Activated CD8-positive, alpha-beta memory T cell treated with anti-CD3 and anti-CD28 coated beads, Interleukin-2, amount 10 ng/mL, durations not matched to agents 7 days and 5 days (primary cell): Measurements from ENCODE around the gene ADAMTS9. TPM values are rescaled to one million over a fixed set of nuclear protein-coding genes. Genes with fewer than 3 reads are reported as not detected.

Experiments
- ATAC-seq: fragments of 150-1000 bp; cut with Tn5 transposase; one replicate; pipeline ENCODE4 v1.10.0; 2021; ENCODE audit warnings: moderate library complexity
- CTCF ChIA-PET: fragments of 350-600 bp; sonication (Branson Sonifier 250); formaldehyde crosslinking; loops from one replicate; lab custom pipeline; 2021; ENCODE audit warnings: antibody characterized with exemption; lab: Charles Lee
- DNase-seq: peaks from one replicate; pipeline ENCODE4 v3.0.0-alpha.2; 2020
- H3K27ac Mint-ChIP-seq: one replicate; pipeline ENCODE4 v1.8.0; 2021; ENCODE audit warnings: mild to moderate bottlenecking, mixed read lengths
- H3K27me3 Mint-ChIP-seq: one replicate; pipeline ENCODE4 v1.8.0; 2021; ENCODE audit warnings: mixed read lengths
- H3K36me3 Mint-ChIP-seq: one replicate; pipeline ENCODE4 v1.8.0; 2021; ENCODE audit warnings: mild to moderate bottlenecking, mixed read lengths
- H3K4me1 Mint-ChIP-seq: one replicate; pipeline ENCODE4 v1.8.0; 2021; ENCODE audit warnings: mixed read lengths
- H3K4me3 Mint-ChIP-seq: one replicate; pipeline ENCODE4 v1.8.0; 2021; ENCODE audit warnings: mild to moderate bottlenecking, moderate library complexity, mixed read lengths
- H3K9me3 Mint-ChIP-seq: one replicate; pipeline ENCODE4 v1.8.0; 2022; ENCODE audit warnings: low read depth, mixed read lengths
- total RNA-seq, 2 experiments: library from RNA; stranded (reverse); gene quantifications; one replicate each; pipeline ENCODE4 v1.2.3, GENCODE V29; 2021

Gene ADAMTS9
- total RNA-seq, 2 experiments from 2014 or later, result not detected

DNA sequence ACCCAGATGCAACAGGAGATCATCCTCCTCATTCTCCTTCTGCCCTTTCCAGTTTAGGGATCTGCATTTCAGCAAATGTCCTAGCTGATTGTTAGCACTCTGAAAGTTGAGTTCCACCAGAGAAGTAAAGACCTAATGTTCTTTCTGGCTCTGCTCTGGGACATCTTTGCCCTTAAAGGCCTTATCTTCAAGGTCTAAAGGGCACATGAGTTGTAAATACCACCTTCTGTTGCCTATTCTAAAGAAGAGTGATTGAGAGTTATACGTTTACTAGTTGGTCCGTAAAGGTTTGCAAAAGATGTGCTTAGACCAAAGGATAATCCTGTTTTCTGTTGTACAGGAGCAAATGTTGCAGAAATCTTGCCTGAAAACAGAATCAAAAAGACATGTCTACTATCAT lies 151.6 kb downstream of the ADAMTS9 start:
- no peak for ATAC-seq
- H3K4me1 Mint-ChIP-seq, result no peaks in the 10 kb centered on the region
- H3K36me3 Mint-ChIP-seq, result no peaks in the 10 kb centered on the region
- no peak overlapping the region for H3K4me3 Mint-ChIP-seq
- DNase-seq, result no peak
- no peak overlapping the region for H3K27ac Mint-ChIP-seq
- no peaks in the 10 kb centered on the region for H3K27me3 Mint-ChIP-seq
- H3K9me3 Mint-ChIP-seq, result no peaks in the 10 kb centered on the region
- CTCF ChIA-PET, result no interaction called here

DNA sequence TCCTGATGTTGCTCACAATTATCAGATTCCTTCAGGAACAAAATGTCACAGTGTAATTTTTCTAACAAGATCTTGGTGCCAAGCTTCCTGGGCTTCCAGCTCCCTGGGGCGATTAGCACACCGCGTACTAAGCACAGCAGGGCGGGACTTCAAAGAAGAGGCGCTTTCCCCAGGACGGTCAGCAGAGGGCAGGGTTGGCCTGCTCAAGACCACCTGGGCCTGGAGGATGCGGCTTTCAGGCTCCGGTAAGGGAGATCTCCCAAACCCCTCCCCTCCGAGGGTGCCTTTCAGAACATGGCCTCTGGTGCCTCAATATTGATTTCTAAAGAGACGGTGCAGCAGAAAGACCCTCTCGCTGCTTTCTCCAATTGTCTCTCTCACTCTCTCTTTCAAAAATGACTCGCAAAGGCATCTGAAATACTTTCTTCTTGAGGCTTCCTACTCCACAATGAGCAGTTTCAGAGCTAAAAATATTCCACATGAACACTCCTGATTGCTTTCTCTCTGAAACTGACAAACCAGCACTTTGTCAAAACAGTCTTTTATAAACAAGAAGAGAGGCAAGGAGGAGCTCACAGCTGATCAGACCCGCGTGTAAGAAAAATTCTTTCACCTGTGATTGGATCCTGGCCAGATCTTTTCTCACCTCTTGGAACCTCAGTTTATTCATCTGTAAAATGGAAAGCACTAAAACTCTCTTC lies 154.0 kb downstream of the ADAMTS9 start:
- DNase-seq, result peak; percentile 62
- Mint-ChIP-seq H3K4me1 (no peaks in the 10 kb centered on the region), H3K9me3 (no peaks in the 10 kb centered on the region), H3K27ac (no peak overlapping the region), H3K27me3 (no peaks in the 10 kb centered on the region), H3K4me3 (no peak overlapping the region), H3K36me3 (no peaks in the 10 kb centered on the region)
- CTCF ChIA-PET, result interaction anchor here (1.0 to 1.6 kb wide), 3 partner anchors 10 to 1197 kb away, joined by 3 to 4 read pairs (median 4); no protein-coding TSS in a partner anchor
- peak; percentile 71 for ATAC-seq

DNA sequence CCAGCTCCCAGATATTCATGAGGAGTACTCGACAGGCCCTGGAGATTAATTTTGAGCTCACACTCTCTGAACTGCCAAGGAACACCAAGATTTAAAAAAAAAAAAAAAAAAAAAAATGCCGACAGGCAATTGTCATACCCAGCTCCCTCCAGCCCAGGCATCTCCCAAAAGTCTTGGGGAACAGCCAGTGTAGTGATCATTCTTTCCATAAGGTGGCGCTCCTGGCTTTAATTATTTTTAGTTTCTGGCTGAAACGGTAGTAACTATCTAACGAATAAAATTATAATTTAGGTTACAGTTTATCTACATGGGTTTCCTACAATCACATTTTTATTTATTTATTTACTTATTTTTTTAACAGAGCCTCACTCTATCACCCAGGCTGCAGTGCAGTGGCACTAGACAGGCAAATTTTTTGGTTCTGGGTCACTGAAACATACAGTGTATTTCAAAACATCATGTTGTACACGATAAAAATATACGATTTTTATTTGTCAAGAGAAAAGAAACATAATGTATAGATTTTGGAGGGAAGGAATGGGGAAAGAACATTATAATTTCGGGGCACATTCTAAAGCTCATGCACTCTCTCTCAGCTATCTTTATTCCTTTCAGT lies 157.3 kb downstream of the ADAMTS9 start:
- DNase-seq, result no peak
- ATAC-seq, result no peak
- no peaks in the 10 kb centered on the region for H3K4me1 Mint-ChIP-seq
- no peaks in the 10 kb centered on the region for H3K27me3 Mint-ChIP-seq
- H3K9me3 Mint-ChIP-seq, result no peaks in the 10 kb centered on the region
- H3K4me3 Mint-ChIP-seq, result no peak overlapping the region
- CTCF ChIA-PET, result interaction anchor here (0.5 to 1.6 kb wide), 3 partner anchors 9 to 362 kb away, joined by 3 to 4 read pairs (median 3); no protein-coding TSS in a partner anchor
- H3K27ac Mint-ChIP-seq, result no peak overlapping the region
- H3K36me3 Mint-ChIP-seq, result no peaks in the 10 kb centered on the region

DNA sequence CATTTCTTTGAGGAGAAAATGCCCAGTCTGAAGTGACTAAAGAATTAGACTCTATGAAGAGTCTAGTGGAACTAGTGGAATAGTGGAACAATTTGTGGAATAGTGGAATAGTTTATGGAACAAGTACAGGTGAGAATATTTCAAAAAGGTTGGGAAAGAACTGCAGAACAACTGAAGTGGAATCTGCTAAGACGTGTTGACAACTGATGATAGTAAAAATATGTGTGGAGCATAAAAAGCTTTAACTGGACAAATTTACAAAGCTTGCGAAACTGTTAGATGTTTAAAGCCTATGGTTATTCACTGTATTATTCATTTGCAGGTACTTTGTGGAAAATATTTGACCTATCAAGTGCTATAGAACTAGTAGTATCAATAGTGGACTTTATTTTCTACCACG lies 164.5 kb downstream of the ADAMTS9 start:
- CTCF ChIA-PET, result interaction anchor here (0.9 kb wide), 1 partner anchor 10 kb away, joined by 3 read pairs; no protein-coding TSS in a partner anchor
- Mint-ChIP-seq H3K9me3 (peaks cover 2% of the 10 kb centered on the region), H3K27ac (no peak overlapping the region), H3K27me3 (no peaks in the 10 kb centered on the region), H3K36me3 (no peaks in the 10 kb centered on the region), H3K4me3 (no peak overlapping the region), H3K4me1 (no peaks in the 10 kb centered on the region)
- DNase-seq (no peak), ATAC-seq (no peak)

DNA sequence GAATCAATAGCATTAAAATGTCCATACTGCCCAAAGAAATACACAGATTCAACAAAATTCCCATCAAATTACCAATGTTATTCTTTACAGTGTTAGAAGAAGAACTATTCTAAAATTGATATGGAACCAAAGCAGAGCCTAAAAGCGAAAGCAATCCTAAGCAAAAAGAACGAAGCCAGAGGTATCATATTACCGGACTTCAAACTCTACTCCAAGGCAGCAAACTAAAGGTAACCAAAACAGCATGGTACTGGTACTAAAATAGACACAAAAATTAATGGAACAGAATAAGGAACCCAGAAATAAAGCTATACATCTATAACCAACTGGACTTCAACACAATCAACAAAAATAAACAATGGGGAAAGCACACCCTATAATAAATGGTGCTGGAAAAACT lies 167.5 kb downstream of the ADAMTS9 start:
- Mint-ChIP-seq H3K36me3 (no peaks in the 10 kb centered on the region), H3K9me3 (peaks cover 2% of the 10 kb centered on the region), H3K27me3 (no peaks in the 10 kb centered on the region), H3K27ac (no peak overlapping the region), H3K4me3 (no peak overlapping the region), H3K4me1 (no peaks in the 10 kb centered on the region)
- no peak for DNase-seq
- CTCF ChIA-PET, result no interaction called here
- no peak for ATAC-seq

DNA sequence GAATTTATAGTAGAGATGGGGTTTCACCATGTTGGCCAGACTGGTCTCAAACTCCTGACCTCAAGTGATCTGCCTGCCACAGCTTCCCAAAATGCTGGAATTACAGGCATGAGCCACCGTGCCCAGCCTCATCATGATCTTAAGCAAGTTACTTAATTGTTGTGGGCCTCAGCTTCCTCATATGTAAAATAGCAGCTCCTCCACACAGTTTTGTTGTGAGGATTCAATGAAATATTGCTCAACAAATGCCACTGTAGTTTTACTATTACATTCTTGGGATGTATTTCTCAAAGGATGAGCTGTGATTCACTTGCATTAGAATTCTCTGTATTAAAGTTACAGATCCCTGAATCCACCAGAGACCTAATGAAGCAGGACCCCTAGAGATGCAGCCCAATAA lies 168.8 kb downstream of the ADAMTS9 start:
- H3K27me3 Mint-ChIP-seq, result no peaks in the 10 kb centered on the region
- H3K4me1 Mint-ChIP-seq, result no peaks in the 10 kb centered on the region
- no peak overlapping the region for H3K27ac Mint-ChIP-seq
- CTCF ChIA-PET, result no interaction called here
- H3K36me3 Mint-ChIP-seq, result no peaks in the 10 kb centered on the region
- H3K9me3 Mint-ChIP-seq, result peaks cover 2% of the 10 kb centered on the region
- DNase-seq, result no peak
- no peak overlapping the region for H3K4me3 Mint-ChIP-seq
- no peak for ATAC-seq

DNA sequence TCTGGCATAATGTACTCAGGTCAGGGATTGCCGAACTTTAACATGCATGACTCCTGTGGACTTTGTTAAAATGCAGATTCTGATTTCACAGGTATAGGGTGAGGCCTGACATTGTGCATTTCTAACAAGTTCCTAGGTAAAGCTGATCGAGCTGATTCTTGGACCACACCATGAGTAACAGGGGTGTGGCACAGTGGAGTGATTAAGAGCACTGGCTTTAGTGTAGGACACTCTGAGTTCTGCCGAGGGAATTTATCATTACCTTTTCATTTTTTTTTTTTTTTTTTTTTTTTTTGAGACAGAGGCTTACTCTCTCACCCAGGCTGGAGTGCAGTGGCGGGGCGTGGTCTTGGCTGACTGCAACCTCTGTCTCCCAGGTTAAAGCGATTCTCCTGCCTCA lies 169.3 kb downstream of the ADAMTS9 start:
- H3K4me3 Mint-ChIP-seq, result no peak overlapping the region
- ATAC-seq, result no peak
- H3K27me3 Mint-ChIP-seq, result no peaks in the 10 kb centered on the region
- no peak overlapping the region for H3K27ac Mint-ChIP-seq
- DNase-seq, result no peak
- CTCF ChIA-PET, result no interaction called here
- no peaks in the 10 kb centered on the region for H3K36me3 Mint-ChIP-seq
- H3K4me1 Mint-ChIP-seq, result no peaks in the 10 kb centered on the region
- peaks cover 2% of the 10 kb centered on the region for H3K9me3 Mint-ChIP-seq

DNA sequence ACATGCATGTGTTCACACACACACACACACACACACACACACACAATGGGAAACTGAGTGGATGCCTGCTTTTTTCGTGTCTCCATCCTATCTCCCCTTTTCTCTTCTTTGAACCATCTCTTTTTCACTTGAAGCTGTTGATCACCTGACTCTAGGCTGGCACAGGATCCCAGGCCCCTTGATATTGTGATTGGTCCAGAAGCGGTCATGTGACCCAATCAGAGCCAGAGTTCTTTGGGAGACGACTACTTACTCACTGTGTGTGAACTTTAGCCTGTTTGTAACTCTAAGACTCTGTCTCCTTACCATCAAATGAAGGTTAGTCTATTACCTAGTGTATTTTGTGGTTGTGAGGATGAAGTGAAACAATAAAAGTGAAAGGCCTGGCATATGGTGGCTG lies 172.9 kb downstream of the ADAMTS9 start:
- Mint-ChIP-seq H3K36me3 (no peaks in the 10 kb centered on the region), H3K27ac (no peak overlapping the region), H3K27me3 (no peaks in the 10 kb centered on the region), H3K4me3 (no peak overlapping the region), H3K9me3 (no peaks in the 10 kb centered on the region), H3K4me1 (no peaks in the 10 kb centered on the region)
- ATAC-seq (no peak), DNase-seq (no peak)
- CTCF ChIA-PET, result no interaction called here

DNA sequence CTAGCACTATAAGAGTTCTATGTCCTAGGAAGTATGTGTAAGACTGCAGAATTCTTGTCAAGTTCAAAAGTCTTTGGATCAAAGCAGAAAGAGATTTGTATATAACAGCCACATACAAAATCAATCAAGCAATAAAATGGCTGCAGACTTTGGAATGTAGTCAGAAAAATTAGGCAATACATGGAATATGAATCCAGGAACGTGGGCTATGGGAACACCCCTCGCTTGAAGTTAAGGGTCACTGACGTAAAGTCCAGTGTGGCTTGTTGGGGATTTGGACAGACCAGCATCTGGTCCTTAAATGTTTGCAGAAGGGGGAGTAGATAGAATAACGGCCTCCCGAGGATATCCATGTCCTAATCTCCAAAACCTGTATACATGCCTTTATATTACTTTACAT lies 178.6 kb downstream of the ADAMTS9 start:
- Mint-ChIP-seq H3K27me3 (no peaks in the 10 kb centered on the region), H3K27ac (no peak overlapping the region), H3K4me1 (peaks cover 12% of the 10 kb centered on the region), H3K36me3 (no peaks in the 10 kb centered on the region), H3K9me3 (no peaks in the 10 kb centered on the region), H3K4me3 (no peak overlapping the region)
- CTCF ChIA-PET, result no interaction called here
- ATAC-seq (no peak), DNase-seq (no peak)

DNA sequence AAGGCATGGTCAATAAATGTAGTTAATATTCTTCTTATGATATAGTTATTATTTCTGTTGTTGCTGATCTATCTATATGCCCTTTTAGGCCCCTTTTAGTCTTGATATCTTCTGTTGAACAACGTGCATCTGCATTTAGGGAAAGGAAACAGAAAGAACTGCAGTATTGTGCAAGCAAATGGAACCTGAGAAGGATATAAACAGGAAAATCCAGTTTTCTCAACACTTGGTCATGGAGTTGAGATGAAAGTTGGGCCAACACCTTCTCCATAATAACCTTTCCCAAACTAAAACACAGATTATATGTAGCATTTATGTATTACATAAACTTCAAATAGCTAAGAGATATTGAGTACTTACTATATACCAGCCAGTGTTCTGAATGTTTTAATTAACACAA lies 179.7 kb downstream of the ADAMTS9 start:
- no peaks in the 10 kb centered on the region for H3K27me3 Mint-ChIP-seq
- no peak overlapping the region for H3K4me3 Mint-ChIP-seq
- no peak overlapping the region for H3K27ac Mint-ChIP-seq
- DNase-seq, result no peak
- no peaks in the 10 kb centered on the region for H3K36me3 Mint-ChIP-seq
- CTCF ChIA-PET, result no interaction called here
- H3K9me3 Mint-ChIP-seq, result no peaks in the 10 kb centered on the region
- ATAC-seq, result no peak
- peaks cover 12% of the 10 kb centered on the region for H3K4me1 Mint-ChIP-seq

DNA sequence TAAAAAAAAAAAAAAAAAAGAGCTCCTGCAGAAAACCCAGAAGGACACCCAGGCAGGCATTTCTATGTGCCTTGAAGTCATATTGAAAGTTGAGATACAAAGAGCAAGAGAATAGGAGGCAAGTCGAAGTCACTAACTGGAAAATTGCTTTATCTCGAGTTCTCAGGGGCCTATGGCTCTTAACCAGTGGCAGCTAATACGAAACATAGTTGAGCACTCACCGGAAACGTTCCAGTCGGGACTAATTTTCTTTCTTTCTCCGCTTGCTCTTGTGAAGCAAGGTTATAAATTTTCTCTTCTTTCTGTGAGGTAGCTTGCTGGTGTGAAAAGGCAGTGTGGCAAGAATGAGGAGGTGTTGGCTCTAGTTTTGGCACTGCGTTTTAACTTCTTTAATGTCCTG lies 181.5 kb downstream of the ADAMTS9 start:
- Mint-ChIP-seq H3K27ac (no peak overlapping the region), H3K36me3 (no peaks in the 10 kb centered on the region), H3K4me1 (peaks cover 12% of the 10 kb centered on the region), H3K4me3 (no peak overlapping the region), H3K27me3 (peaks cover 3% of the 10 kb centered on the region), H3K9me3 (no peaks in the 10 kb centered on the region)
- ATAC-seq, result no peak
- CTCF ChIA-PET, result interaction anchor here (1.4 to 1.9 kb wide), 2 partner anchors 22 to 27 kb away, joined by 3 to 4 read pairs; no protein-coding TSS in a partner anchor
- no peak for DNase-seq

DNA sequence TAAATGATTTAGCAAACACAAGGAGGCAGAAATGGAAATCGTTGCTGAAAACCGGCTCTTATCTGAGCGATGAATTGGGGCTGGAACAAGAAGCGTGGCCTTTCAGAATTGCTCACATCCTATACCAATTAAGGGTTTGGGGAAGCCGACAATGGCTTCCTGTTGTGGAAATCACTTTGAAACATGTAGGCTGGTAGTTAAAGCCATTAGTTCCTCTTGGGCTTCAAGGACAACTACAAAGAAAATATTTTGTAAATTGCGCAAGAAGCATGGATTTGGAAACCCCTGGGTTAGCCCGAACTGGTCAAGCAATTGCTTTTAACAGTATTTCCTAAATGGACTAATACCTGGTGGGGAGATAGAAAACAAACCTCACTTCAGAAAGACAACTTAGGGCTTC lies 182.4 kb downstream of the ADAMTS9 start:
- CTCF ChIA-PET, result interaction anchor here (1.4 kb wide), 1 partner anchor 21 kb away, joined by 3 read pairs; no protein-coding TSS in a partner anchor
- peak; percentile 49 for DNase-seq
- Mint-ChIP-seq H3K9me3 (no peaks in the 10 kb centered on the region), H3K36me3 (no peaks in the 10 kb centered on the region), H3K4me3 (no peak overlapping the region), H3K4me1 (peaks cover 12% of the 10 kb centered on the region), H3K27ac (peak overlapping the region; percentile 61), H3K27me3 (peaks cover 3% of the 10 kb centered on the region)
- ATAC-seq, result peak; percentile 58

DNA sequence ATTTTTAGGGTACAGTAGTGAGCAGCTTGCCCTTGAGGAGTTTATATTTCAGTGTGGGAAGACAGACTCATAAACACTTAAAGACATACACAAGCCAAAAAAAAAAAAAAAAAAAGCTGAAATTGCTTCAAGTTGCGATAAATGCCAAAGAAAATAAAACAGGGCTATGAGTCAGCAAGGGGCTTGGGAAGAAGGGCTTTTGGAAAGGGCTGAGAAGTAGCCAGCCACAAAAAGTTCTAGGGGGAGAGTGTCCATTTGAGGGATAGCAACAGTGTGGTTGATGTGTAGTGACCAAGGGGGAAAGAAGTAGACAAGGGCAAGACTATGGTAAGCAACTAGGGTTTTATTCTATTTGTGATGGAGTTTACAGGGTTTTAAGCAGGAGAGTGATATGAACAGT lies 185.5 kb downstream of the ADAMTS9 start:
- peaks cover 3% of the 10 kb centered on the region for H3K27me3 Mint-ChIP-seq
- ATAC-seq (no peak), DNase-seq (no peak)
- peaks cover 12% of the 10 kb centered on the region for H3K4me1 Mint-ChIP-seq
- no peak overlapping the region for H3K4me3 Mint-ChIP-seq
- H3K27ac Mint-ChIP-seq, result no peak overlapping the region
- no peaks in the 10 kb centered on the region for H3K36me3 Mint-ChIP-seq
- CTCF ChIA-PET, result no interaction called here
- no peaks in the 10 kb centered on the region for H3K9me3 Mint-ChIP-seq

DNA sequence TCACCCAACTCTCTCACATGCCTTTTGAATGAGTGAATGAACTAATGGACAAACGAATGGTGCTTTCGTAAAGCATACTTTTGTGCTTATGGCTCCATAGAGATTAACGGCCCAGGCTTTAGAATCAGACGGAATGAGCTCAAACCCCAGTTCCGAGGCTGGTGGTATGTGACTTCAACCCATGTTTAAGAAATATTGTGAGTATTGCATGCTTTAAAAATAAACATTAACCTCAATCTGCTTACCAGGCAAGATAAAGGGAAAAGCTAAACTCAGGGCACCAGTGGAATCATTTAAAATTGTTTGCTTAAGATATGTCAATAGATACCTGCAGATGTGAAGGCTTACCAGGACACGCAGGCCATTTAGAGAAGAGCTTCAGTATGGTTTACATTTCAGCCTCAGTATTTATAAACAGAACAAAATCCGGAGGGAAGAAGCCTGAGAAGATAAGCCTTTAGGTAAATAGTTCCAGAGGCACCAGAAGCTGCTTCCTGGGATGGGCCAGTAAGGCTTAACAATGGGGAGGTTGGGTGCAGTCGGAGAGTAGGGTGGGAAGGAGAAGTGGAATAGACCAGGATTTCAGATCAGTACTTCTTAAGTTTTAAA lies 186.4 kb downstream of the ADAMTS9 start:
- H3K36me3 Mint-ChIP-seq, result no peaks in the 10 kb centered on the region
- no peak for DNase-seq
- CTCF ChIA-PET, result no interaction called here
- H3K27ac Mint-ChIP-seq, result no peak overlapping the region
- H3K4me1 Mint-ChIP-seq, result peaks cover 12% of the 10 kb centered on the region
- H3K9me3 Mint-ChIP-seq, result no peaks in the 10 kb centered on the region
- peaks cover 3% of the 10 kb centered on the region for H3K27me3 Mint-ChIP-seq
- H3K4me3 Mint-ChIP-seq, result no peak overlapping the region
- no peak for ATAC-seq
